HG03060 (cell line): ENCODE data around the gene THEM4.
"Not testable (repeated sequence)": the region's sequence is repeated elsewhere in the genome, so short reads cannot be mapped to it uniquely, and the experiment has no call there.

Source experiments
- ATAC-seq: cut with Tn5 transposase; IDR thresholded peaks from one replicate; pipeline ENCODE4 v1.9.1; 2021; ENCODE audit warnings: low read depth, moderate number of reproducible peaks; ENCODE audit not compliant: unreplicated experiment

The THEM4 gene

DNA sequence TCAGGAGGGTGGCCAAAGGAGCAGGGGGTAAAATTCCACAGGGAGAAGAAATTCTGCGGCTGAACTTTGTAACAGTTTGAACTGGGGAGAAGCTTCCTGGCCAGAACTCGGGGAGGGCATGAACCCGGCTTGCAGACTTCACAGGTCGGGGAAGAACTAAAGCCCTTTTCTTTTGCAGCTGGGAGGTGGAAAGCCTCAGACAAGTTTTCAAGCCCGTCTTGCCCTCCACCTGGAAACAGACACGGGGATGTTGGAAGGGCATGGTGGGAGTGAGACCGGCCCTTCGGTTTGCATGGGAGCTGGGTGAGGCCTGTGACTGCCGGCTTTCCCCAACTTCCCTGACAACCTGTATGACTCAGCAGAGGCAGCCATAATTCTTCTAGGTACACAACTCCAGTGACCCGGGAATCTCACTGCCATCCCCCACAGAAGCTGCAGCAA lies 11.3 kb downstream of the THEM4 start:
- no peak for ATAC-seq

- no peak for ATAC-seq
These were observed 16.0 kb downstream of the THEM4 start for GRCh38 chr1:151893176-151893924.

DNA sequence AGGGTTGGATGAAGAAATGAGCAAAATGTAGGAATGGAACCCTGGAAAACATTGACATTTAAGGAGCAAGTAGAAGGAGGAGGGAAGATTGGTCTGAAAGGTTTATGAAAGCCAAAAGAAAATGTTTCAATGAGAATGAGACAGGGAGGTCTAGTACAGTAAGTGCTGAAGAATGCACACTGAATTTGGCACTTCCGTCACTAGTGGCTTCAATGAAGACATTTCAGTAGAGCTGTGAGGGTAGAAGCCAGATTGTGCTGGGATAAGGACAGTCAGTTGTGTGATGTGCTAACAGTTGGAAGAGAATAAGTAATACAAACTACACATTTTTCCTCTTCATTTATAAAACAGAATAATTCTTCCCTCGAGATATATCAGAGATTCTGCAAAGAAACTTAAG lies 17.1 kb downstream of the THEM4 start:
- ATAC-seq, result no peak

- no peak for ATAC-seq
These were observed 17.8 kb downstream of the THEM4 start for GRCh38 chr1:151891512-151891911.

- no peak for ATAC-seq
These were observed 20.2 kb downstream of the THEM4 start for GRCh38 chr1:151888972-151889570.

DNA sequence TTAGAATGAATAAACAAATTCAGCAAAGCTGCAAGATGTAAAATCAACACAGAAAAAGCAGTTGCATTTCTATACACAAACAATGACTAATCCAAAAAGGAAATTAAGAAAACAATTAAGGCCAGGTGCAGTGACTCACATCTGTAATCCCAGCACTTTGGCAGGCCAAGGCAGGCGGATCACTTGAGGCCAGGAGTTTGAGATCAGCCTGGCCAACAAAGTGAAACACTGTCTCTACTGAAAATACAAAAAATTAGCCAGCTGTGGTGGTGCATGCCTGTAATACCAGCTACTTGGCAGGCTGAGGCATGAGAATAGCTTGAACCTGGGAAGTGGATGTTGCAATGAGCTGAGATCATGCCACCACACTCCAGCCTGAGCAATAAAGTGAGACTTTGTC lies 22.3 kb downstream of the THEM4 start:
- ATAC-seq, result no peak

GRCh38 chr1:151885479-151885878 lies 23.8 kb downstream of the THEM4 start:
- no peak for ATAC-seq

GRCh38 chr1:151884879-151885278 lies 24.4 kb downstream of the THEM4 start:
- ATAC-seq, result not testable (repeated sequence)

DNA sequence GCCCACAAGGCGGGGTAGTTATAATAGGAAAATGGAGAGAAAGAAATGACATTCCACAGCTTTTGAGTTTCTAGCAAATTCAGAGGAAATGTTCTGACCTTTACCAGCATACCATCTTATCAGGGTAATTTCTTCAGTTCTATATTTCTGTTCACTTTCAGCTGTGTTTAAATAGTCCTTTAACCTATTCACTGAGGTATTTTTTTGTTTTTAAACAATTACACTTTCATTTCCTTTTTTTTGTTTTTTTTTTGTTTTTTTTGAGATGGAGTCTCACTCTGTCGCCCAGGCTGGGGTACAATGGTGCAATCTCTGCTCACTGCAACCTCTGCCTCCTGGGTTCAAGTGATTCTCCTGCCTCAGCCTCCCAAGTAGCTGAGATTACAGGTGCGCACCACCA lies 24.9 kb downstream of the THEM4 start:
- ATAC-seq, result not testable (repeated sequence)

GRCh38 chr1:151883898-151884297 lies 25.4 kb downstream of the THEM4 start:
- ATAC-seq, result not testable (repeated sequence)

DNA sequence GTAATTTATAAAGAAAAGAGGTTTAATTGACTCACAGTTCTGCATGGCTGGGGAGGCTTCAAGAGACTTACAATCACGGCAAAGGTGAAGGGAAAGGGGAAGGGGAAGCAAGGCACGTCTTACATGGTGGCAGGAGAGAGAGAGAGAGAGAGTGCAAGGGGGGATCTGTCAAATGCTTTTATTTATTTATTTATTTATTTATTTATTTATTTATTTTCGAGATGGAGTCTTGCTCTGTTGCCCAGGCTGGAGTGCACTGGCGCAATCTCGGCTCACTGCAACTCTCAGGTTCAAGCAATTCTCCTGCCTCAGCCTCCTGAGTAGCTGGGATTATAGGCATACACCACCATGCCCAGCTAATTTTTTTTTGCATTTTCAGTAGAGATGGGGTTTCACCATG lies 26.4 kb downstream of the THEM4 start:
- not testable (repeated sequence) for ATAC-seq

DNA sequence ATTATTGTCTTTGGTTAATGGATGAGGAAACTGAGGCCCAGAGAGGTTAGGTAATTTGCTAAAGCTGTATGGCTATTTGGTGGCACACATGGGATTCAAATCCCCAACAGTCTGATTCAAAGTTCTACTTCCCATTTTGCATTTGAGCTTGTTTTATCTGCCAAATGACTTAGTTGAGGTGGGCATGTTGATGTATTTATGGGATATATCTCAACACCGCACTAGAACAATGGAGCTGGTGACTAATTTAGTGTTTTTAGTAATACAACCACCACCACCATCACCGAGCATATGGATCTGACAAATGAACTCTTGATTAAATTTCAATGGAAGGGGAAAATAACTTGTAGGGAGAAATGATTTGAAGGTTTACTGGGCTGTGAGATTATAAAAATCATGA lies 26.8 kb downstream of the THEM4 start:
- ATAC-seq, result no peak

DNA sequence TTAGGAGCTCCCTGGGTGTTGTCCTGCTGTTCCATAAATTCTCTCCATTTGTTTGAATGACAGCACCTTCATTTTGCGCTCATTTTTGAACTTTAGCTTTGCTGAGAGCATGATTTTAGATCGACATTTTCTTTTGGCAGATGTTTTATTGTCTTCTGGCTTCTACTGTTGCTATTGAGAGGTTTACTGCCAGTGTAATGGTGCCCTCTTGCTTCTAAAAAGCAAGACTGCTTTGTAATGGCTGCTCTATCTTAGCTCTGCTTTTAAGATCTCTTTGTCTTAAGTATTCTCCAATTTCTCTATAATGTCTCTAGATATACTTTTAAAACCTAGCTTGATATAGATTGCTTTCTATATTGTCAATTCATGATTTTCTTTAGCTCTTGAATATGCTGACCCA lies 27.8 kb downstream of the THEM4 start:
- ATAC-seq, result no peak

DNA sequence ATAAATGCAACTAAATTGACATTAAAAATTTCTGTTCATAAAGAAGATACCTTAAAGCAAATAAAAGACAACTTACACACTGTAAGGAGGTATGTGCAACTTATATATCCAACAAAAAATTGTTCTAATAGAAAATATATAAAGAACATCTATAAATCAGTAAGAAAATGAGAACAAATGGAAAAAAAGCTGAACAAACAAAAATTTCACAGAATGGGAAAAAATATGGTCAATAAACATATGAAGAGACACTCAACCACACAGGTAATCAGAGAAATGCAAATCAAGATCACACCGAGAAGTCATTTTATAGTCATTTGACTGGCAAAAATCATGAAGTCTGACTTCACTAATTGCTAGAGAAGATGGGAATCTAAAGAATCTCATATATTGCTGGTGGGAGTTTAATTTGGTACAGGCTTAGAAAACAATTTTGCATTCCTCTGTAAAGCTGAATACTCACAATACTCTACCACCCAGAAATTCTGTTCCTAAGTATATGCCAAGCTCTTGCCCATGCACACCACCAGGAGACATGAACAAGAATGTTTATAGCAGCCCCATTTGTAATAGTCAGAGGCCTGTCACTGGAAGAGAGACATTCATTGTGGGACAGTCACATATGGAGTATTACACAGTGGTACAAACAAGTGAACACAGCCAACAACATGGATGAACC lies 33.8 kb downstream of the THEM4 start:
- ATAC-seq, result no peak

DNA sequence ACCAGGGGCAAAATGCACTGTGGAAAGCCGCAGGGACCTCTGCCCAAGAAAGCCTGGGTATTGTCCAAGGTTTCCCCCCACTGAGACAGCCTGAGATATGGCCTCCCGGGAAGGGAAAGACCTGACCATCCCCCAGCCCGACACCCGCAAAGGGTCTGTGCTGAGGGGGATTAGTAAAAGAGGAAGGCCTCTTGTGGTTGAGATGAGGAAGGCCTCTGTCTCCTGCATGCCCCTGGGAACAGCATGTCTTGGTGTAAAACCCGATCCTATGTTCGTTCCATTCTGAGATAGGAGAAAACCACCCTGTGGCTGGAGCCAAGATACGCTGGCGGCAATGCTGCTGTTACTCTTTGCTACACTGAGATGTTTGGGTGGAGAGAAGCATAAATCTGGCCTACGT lies 36.5 kb downstream of the THEM4 start:
- not testable (repeated sequence) for ATAC-seq

DNA sequence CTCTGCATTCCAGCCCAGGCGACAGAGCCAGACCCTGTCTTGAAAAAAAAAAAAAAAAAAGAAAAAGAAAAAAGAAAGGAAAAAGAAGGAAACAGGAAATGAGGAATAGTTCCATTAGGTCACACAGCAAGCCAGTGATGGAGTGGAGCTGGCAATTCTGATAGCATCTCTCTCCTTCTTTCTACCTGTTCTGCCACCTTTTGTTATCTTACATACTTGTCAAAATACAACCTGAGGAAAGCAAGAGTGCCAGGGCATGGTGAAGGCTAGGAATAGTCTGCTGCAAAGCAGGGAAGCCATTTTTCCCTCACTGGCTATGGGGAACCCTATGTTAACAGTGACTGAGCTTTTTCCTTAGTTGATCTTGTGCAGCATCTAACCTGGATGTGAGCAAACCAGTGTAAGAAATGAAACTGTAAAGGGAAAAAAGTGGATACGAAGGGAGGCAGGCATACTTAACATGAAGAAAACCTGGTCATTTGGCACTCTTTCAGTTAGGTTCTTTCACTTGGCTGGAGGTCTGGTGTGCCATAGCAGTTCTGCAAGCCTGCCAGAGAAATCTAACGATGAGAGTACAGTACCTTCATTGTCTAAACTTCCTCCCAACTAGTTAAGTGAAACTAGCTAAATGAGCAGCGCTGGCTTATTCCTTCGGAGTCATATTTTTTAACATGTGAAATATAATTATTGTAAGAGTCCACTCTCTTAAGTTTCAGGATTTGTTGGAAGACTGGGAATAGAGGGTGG lies 37.9 kb downstream of the THEM4 start:
- no peak for ATAC-seq

DNA sequence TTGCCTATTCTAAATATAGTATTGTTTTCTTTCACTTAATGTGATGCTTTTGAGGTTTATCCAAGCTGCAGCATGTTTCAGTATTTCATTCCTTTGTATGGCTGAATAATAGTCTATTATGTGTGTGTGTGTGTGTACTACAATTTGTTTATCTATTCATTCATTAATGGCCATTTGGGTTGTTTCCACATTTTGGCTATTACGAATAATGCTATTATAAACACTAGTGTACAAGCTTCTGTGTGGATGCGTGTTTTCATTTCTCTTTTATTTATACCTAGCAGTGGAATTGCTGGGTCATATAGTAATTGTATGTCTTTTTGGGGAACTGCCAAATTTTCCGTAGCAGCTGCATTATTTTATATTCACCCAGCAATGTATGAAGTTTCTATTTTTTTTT lies 40.8 kb downstream of the THEM4 start:
- no peak for ATAC-seq

- ATAC-seq, result no peak
These were observed 41.4 kb downstream of the THEM4 start for GRCh38 chr1:151867765-151868411.

- no peak for ATAC-seq
These were observed 42.0 kb downstream of the THEM4 start for GRCh38 chr1:151867321-151867720.

DNA sequence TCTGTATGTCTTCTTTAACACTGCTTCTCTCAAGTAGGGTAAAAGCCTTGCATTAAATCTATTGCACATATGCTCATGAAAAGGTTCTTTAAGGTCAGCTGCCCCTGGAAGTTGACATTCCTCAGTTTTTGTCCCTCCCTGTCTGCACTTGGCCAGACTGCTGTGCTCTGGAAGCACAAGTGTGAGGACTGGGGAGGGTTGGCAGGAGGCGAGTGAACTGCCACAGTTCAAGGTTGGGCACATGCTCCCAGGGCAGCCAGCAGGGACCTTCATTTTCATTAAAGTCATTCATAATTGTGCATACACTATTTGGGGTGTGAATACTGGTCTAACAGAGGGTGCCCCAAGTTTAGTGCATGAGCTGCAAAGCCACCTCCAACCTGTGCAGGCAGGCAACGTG lies 44.9 kb downstream of the THEM4 start:
- no peak for ATAC-seq

GRCh38 chr1:151862604-151863003 lies 46.7 kb downstream of the THEM4 start:
- no peak for ATAC-seq
